Vagina (tissue), 2 donors: ENCODE measurements around the gene ACOT13. TPM values are rescaled to one million over a fixed set of nuclear protein-coding genes. Genes with fewer than 3 reads are reported as not detected.

ENCODE experiments used
- DNase-seq, 2 donors: peaks; one replicate each; pipeline ENCODE4 v3.0.0-alpha.2; 2017; ENCODE audit errors: extremely low spot score in 2 of 2
- H3K27ac ChIP-seq: fragments of 200-600 bp; sonication (generic); one replicate; pipeline ENCODE4 v1.5.1; 2019
- H3K27me3 ChIP-seq: fragments of 200-600 bp; sonication (generic); one replicate; pipeline ENCODE4 v1.5.1; 2019
- H3K36me3 ChIP-seq, 2 donors: fragments of 200-600 bp; sonication (generic); one replicate each; pipeline ENCODE4 v1.5.1; 2017 to 2019
- H3K4me1 ChIP-seq: fragments of 200-600 bp; sonication (generic); one replicate; pipeline ENCODE4 v1.5.1; 2019
- H3K4me3 ChIP-seq, 2 donors: fragments of 200-600 bp; sonication (generic); 1 replicate in 1 of 2; 2 replicates in 1 of 2; pipeline ENCODE4 v1.5.1; 2016 to 2019
- H3K9me3 ChIP-seq: fragments of 200-600 bp; sonication (generic); one replicate; pipeline ENCODE4 v1.5.1; 2019
- CTCF ChIP-seq, 3 experiments: fragments of 450-650 bp in 2 of 3; fragments of 200-600 bp in 1 of 3; sonication (generic) in 1 of 3; IDR thresholded peaks; one replicate each; pipeline ENCODE4 v1.5.1; 2017 to 2019; ENCODE audit warnings: antibody characterized with exemption in 3 of 3, mild to moderate bottlenecking in 2 of 3, moderate library complexity in 2 of 3
- POLR2A ChIP-seq, 2 donors: fragments of 450-650 bp; IDR thresholded peaks; one replicate each; pipeline ENCODE4 v1.6.1; 2017; ENCODE audit warnings: antibody characterized with exemption in 2 of 2, mild to moderate bottlenecking in 2 of 2, moderate library complexity in 2 of 2
- POLR2AphosphoS5 ChIP-seq, 2 donors: sonication (generic); formaldehyde crosslinking; IDR thresholded peaks; one replicate each; pipeline ENCODE4 v1.9.0; 2017; ENCODE audit warnings: antibody characterized with exemption in 2 of 2, mild to moderate bottlenecking in 2 of 2, low read depth in 1 of 2; ENCODE audit not compliant: insufficient read depth in 1 of 2
- intact Hi-C: fragments of 100-400 bp; cut with DNase I; formaldehyde crosslinking; loops from one replicate; pipeline ENCODE4 v1.15.1; 2023
- total RNA-seq: library from RNA; depleted of rRNA; stranded (reverse); fragments of >200 nt; gene quantifications from one replicate; pipeline ENCODE4 v1.2.3, GENCODE V29; 2016

Gene ACOT13
- total RNA-seq, 1 donor from 2014 or later = 4.4 TPM

- Histone ChIP-seq H3K4me3 (peak within 1 kb of the TSS; percentile 60 to 93), H3K9me3 (no peaks in the 10 kb centered on the region), H3K36me3 (peaks cover 0 to 19% of the 10 kb centered on the region in 2 donors), H3K27me3 (no peaks in the 10 kb centered on the region), H3K4me1 (peaks cover 47% of the 10 kb centered on the region), H3K27ac (peak within 1 kb of the TSS; percentile 99)
- no peak for DNase-seq
- TF ChIP-seq CTCF (IDR thresholded peaks at IDR 0.05) (no peak), POLR2AphosphoS5 (IDR thresholded peaks at IDR 0.05; ENCODE audit: insufficient read depth in 1 of 2, low read depth in 1 of 2) (no peak), POLR2A (IDR thresholded peaks at IDR 0.05) (no peak)
- intact Hi-C loops = no loop called here
These were observed 52.5 kb downstream of the ACOT13 start, which contains the start of gene C6orf62 for GRCh38 chr6:24719125-24719971. Gene C6orf62, minus strand, starts transcription at chr6:24719154. Its CDS starts 486 bp downstream, at chr6:24718668.

- Histone ChIP-seq H3K36me3 (peaks cover 0 to 11% of the 10 kb centered on the region in 2 donors), H3K27me3 (no peaks in the 10 kb centered on the region), H3K4me3 (peak overlapping the region; percentile 60 to 93), H3K4me1 (peaks cover 39% of the 10 kb centered on the region), H3K9me3 (no peaks in the 10 kb centered on the region), H3K27ac (peak overlapping the region; percentile 99)
- intact Hi-C loops = loop anchor here (2.0 kb wide), 1 partner anchor 53 kb away; the partner anchor contains the start of genes ACOT13 and TDP2
- TF ChIP-seq CTCF (IDR thresholded peaks at IDR 0.05) (no peak), POLR2AphosphoS5 (IDR thresholded peaks at IDR 0.05; ENCODE audit: insufficient read depth in 1 of 2, low read depth in 1 of 2) (no peak), POLR2A (IDR thresholded peaks at IDR 0.05) (no peak)
- DNase-seq = peak in 1 of 2 donors; percentile 89
These were observed 53.3 kb downstream of the ACOT13 start for GRCh38 chr6:24720131-24720603.

- peak; percentile 99 to 100 for DNase-seq
- H3K9me3 ChIP-seq = no peaks in the 10 kb centered on the region
- H3K4me1 ChIP-seq = peaks cover 32% of the 10 kb centered on the region
- intact Hi-C loops = loop anchor here (2.0 kb wide), 1 partner anchor 54 kb away; the partner anchor contains the start of genes ACOT13 and TDP2
- H3K36me3 ChIP-seq = peaks cover 0 to 6% of the 10 kb centered on the region in 2 donors
- H3K27ac ChIP-seq = peak overlapping the region; percentile 99
- peak; percentile 81 to 100 for TF ChIP-seq POLR2A (IDR thresholded peaks at IDR 0.05)
- peak in 1 of 3 experiments; percentile 17 for TF ChIP-seq CTCF (IDR thresholded peaks at IDR 0.05)
- TF ChIP-seq POLR2AphosphoS5 (IDR thresholded peaks at IDR 0.05; ENCODE audit: insufficient read depth in 1 of 2, low read depth in 1 of 2) = peak; percentile 97 to 100
- no peaks in the 10 kb centered on the region for H3K27me3 ChIP-seq
- H3K4me3 ChIP-seq = peak overlapping the region; percentile 60 to 93
These were observed 54.0 kb downstream of the ACOT13 start for GRCh38 chr6:24720604-24721460.

GRCh38 chr6:24721461-24722215 lies 54.8 kb downstream of the ACOT13 start:
- Histone ChIP-seq H3K27me3 (no peaks in the 10 kb centered on the region), H3K4me1 (peaks cover 24% of the 10 kb centered on the region), H3K9me3 (no peaks in the 10 kb centered on the region), H3K36me3 (no peaks in the 10 kb centered on the region), H3K4me3 (peak overlapping the region; percentile 60 to 93), H3K27ac (peak overlapping the region; percentile 99)
- no peak for DNase-seq
- intact Hi-C loops = loop anchor here (2.0 kb wide), 1 partner anchor 55 kb away; the partner anchor contains the start of genes ACOT13 and TDP2
- TF ChIP-seq CTCF (IDR thresholded peaks at IDR 0.05) (no peak), POLR2A (IDR thresholded peaks at IDR 0.05) (peak in 1 of 2 donors; percentile 50), POLR2AphosphoS5 (IDR thresholded peaks at IDR 0.05; ENCODE audit: insufficient read depth in 1 of 2, low read depth in 1 of 2) (peak in 1 of 2 donors; percentile 86)
